Stimulated activated naive CD8-positive, alpha-beta T cell treated with anti-CD3 and anti-CD28 coated beads, Interleukin-15, amount 100 ng/mL, for 72 hours (primary cell): ENCODE data around the gene HP1BP3.
"Not testable (repeated sequence)": the region's sequence is repeated elsewhere in the genome, so short reads cannot be mapped to it uniquely, and the experiment has no call there.

ENCODE experiments used
- ATAC-seq: fragments of 150-1000 bp; cut with Tn5 transposase; 2 replicates; pipeline ENCODE4 v1.10.0; 2021; ENCODE audit warnings: mild to moderate bottlenecking, moderate library complexity
- DNase-seq, 2 donors: peaks; one replicate each; pipeline ENCODE4 v3.0.0; 2021 to 2022
- H3K27ac Mint-ChIP-seq, 2 donors: one replicate each; pipeline ENCODE4 v1.8.0; 2022; ENCODE audit warnings: mild to moderate bottlenecking in 2 of 2, mixed read lengths in 2 of 2, moderate library complexity in 2 of 2
- H3K27me3 Mint-ChIP-seq: one replicate; pipeline ENCODE4 v1.8.0; 2022; ENCODE audit warnings: mixed read lengths
- H3K4me1 Mint-ChIP-seq: one replicate; pipeline ENCODE4 v1.8.0; 2022; ENCODE audit warnings: mild to moderate bottlenecking, mixed read lengths
- H3K4me3 Mint-ChIP-seq, 2 donors: one replicate each; pipeline ENCODE4 v1.8.0; 2022; ENCODE audit warnings: mild to moderate bottlenecking in 2 of 2, mixed read lengths in 2 of 2, moderate library complexity in 1 of 2
- H3K9me3 Mint-ChIP-seq, 2 donors: one replicate each; pipeline ENCODE4 v1.8.0; 2022; ENCODE audit warnings: mixed read lengths in 2 of 2

Gene HP1BP3, protein sequence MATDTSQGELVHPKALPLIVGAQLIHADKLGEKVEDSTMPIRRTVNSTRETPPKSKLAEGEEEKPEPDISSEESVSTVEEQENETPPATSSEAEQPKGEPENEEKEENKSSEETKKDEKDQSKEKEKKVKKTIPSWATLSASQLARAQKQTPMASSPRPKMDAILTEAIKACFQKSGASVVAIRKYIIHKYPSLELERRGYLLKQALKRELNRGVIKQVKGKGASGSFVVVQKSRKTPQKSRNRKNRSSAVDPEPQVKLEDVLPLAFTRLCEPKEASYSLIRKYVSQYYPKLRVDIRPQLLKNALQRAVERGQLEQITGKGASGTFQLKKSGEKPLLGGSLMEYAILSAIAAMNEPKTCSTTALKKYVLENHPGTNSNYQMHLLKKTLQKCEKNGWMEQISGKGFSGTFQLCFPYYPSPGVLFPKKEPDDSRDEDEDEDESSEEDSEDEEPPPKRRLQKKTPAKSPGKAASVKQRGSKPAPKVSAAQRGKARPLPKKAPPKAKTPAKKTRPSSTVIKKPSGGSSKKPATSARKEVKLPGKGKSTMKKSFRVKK

DNA sequence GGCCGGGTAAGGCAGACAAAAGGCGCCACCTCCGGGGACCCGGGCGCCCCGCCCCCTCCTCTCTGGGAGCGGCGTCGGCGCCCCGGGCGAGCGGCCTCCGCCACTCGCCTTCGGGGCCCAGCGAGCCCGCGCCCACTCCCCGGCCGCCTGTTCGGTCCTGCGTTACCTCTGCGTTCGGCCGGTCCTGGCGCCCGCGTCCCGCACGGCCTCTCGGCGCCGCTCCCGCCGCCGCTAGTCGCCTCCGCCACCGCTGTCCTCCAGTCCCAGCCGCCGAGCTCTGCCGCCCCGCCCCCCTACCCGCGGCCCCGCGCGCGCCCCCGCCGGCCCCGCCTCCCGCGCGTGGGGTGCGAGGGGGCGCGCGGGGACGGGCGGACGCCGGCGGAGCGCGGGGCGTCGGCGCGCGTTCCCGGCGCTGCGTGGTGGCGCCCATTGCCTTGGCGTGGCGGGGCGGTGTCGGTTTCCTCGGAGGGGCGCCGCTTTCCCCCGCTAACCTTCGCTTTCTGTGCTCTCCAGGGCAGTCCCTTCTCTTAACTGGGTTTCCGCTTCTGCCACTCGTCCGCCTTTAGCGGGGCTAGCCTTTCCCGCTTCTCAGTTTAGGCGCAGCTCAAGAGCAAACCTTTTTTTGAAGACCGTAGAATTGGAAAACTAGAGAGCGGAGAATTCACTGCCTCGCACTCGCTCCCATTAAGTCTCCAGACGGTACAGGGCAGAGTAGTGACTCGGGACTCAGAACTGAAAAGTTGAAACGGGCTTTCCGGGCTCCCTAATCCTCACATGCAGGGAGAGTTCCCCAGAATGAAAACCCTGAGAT lies at the start of gene HP1BP3:
Gene HP1BP3, minus strand, starts transcription at position 279 of the 811 bp plus-strand sequence. CDS start 6,867 bp downstream, outside the sequence.
- DNase-seq = peak; percentile 78 to 89
- peak; percentile 72 for ATAC-seq
- H3K27me3 Mint-ChIP-seq = no peaks in the 10 kb centered on the region
- H3K9me3 Mint-ChIP-seq = no peaks in the 10 kb centered on the region
- H3K4me3 Mint-ChIP-seq = peak within 1 kb of the TSS; percentile 99 to 100
- peak within 1 kb of the TSS; percentile 91 to 99 for H3K27ac Mint-ChIP-seq
- H3K4me1 Mint-ChIP-seq = peaks cover 34% of the 10 kb centered on the region

DNA sequence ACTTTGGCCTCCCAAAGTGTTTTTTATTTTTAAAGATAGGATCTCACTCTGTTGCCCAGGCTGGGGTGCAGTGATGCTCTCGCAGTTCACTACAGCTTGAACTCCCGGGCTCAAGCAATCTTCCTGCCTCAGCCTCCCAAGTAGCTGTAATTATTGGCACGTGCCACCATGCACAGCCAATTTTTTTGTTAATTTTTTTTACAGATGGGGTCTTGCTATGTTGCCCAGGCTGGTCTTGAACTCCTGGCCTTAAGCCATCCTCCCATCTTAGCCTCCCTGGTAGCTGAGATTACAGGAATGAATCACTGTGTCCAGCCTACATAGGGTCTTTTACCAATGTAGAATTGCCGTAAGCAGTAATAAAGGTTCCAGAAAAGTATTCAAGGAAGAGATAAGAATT lies 49.1 kb upstream of the HP1BP3 start:
- H3K27ac Mint-ChIP-seq = no peak overlapping the region
- H3K27me3 Mint-ChIP-seq = no peaks in the 10 kb centered on the region
- H3K4me3 Mint-ChIP-seq = no peak overlapping the region
- no peaks in the 10 kb centered on the region for H3K9me3 Mint-ChIP-seq
- no peaks in the 10 kb centered on the region for H3K4me1 Mint-ChIP-seq
- ATAC-seq = no peak
- DNase-seq = no peak

DNA sequence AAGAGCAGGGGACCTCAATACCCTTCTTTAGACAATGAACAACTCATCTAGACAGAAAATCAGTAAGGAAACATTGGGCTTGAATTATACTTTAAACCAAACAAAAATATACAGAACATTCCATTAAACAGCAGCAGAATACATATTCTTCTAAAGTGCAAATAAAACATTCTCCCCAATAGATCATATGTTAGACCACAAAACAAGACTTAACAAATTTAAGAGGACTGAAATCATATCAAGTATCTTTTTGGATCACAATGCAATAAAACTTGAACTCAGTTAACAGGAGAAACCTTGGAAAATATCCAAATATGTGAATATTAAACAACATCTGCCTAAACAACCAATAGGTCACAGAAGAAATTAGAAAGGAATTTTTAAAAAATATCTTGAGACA lies 47.7 kb upstream of the HP1BP3 start:
- H3K27me3 Mint-ChIP-seq = no peaks in the 10 kb centered on the region
- no peak overlapping the region for H3K4me3 Mint-ChIP-seq
- no peak for ATAC-seq
- no peaks in the 10 kb centered on the region for H3K9me3 Mint-ChIP-seq
- H3K4me1 Mint-ChIP-seq = no peaks in the 10 kb centered on the region
- no peak overlapping the region for H3K27ac Mint-ChIP-seq
- DNase-seq = no peak

DNA sequence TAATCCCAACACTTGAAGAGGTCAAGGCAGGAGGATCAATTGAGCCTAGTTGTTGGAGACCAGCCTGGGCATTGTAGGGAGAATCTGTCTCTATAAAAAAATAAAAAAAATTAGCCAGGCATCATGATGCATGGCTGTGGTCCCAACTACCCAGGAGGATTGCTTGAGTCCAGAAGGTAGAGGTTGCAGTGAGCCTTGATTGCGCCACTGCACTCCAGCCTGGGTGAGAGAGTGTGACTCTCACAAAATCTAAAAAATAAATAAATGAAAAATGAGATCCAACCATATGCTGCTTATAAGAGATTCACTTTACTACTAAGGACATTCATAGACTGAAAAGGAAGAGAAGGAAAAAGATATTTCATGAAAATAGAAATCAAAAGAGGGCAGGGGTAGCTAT lies 47.1 kb upstream of the HP1BP3 start:
- Mint-ChIP-seq H3K27ac (no peak overlapping the region), H3K9me3 (no peaks in the 10 kb centered on the region), H3K4me3 (no peak overlapping the region), H3K4me1 (no peaks in the 10 kb centered on the region), H3K27me3 (no peaks in the 10 kb centered on the region)
- ATAC-seq (no peak), DNase-seq (no peak)

DNA sequence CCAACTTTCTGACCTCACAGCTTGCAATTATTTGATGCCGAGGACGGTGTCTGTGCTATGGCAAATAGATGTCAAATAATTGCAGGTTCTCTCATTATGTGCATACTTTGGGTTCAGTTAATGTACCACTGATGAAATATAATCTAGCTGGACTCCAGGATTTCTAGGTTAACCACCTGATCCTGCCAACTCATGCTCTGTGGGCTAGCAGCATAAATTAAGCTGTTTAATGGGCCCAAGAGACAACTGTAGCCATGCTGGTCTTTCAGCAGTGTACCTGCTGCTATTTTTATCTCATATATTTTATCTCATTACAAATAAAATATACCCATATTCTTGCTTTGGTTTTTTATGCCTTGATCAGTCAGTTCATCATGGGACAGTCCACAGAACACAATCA lies 43.3 kb upstream of the HP1BP3 start:
- no peaks in the 10 kb centered on the region for H3K9me3 Mint-ChIP-seq
- DNase-seq (no peak), ATAC-seq (no peak)
- no peak overlapping the region for H3K4me3 Mint-ChIP-seq
- no peaks in the 10 kb centered on the region for H3K4me1 Mint-ChIP-seq
- no peaks in the 10 kb centered on the region for H3K27me3 Mint-ChIP-seq
- H3K27ac Mint-ChIP-seq = no peak overlapping the region

DNA sequence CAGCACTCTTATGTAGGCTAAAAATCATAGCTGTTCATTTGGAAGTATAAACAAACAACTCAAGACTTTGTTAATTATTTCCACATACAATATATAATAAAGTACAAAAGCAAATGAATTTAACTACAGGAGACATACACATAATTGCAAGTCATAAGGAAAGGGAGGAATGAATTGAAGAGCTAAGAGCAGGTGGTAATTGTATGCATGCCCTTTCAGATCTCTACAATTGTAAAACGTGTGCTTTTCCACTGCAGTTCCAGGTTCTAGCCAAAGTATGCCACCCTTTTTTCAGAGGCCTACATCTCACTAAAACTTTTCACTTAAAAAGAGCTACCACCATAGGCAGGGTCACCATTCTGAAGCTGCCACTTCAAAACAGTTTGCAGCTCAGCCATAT lies 42.8 kb upstream of the HP1BP3 start:
- ATAC-seq = no peak
- Mint-ChIP-seq H3K4me1 (no peaks in the 10 kb centered on the region), H3K9me3 (no peaks in the 10 kb centered on the region)

DNA sequence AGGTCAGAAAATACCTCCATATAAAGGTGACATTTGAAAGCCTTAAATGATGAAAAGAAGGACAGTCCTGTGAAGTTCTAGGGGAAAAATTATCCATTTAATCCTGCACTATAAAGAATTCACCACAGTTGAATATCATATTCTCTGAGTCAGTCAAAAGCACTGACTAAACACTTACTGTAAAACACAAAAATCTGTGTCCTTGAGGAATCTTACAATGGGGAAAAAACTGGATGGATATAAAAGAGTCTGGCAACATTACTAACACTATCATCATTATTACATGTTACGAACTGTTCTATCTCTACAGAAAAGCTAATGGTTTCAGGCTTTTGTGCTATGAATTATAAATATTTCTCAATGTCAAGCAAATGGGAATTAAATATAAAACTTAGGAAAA lies 42.4 kb upstream of the HP1BP3 start:
- Mint-ChIP-seq H3K4me3 (no peak overlapping the region), H3K4me1 (no peaks in the 10 kb centered on the region), H3K9me3 (no peaks in the 10 kb centered on the region), H3K27me3 (no peaks in the 10 kb centered on the region), H3K27ac (no peak overlapping the region)
- ATAC-seq (no peak), DNase-seq (no peak)

More for the DNA sequence above, 42.8 kb upstream of the HP1BP3 start:
- no peak overlapping the region for H3K4me3 Mint-ChIP-seq
- H3K27me3 Mint-ChIP-seq = no peaks in the 10 kb centered on the region
- H3K27ac Mint-ChIP-seq = no peak overlapping the region
- DNase-seq = no peak

DNA sequence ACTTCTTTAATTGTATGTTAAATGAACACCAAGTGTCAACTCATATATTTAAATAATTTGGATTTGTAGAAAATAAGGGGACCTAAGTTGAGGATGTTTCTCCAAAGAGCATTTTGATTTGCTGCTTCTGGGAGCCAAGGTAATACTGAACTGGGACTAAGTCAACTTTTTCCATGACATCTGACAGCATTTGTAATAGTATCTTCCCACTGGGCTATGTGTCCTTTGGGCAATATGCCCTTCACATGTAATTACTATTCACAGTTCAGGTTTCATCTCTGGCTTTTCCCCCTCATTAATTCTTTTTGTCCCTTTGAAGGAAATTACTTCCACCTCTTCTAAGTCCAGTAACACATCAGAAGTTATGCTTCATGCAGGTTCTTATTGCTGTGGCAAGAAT lies 36.7 kb upstream of the HP1BP3 start:
- Mint-ChIP-seq H3K9me3 (no peaks in the 10 kb centered on the region), H3K4me3 (no peak overlapping the region), H3K27me3 (no peaks in the 10 kb centered on the region), H3K27ac (no peak overlapping the region), H3K4me1 (no peaks in the 10 kb centered on the region)
- ATAC-seq (no peak), DNase-seq (no peak)

DNA sequence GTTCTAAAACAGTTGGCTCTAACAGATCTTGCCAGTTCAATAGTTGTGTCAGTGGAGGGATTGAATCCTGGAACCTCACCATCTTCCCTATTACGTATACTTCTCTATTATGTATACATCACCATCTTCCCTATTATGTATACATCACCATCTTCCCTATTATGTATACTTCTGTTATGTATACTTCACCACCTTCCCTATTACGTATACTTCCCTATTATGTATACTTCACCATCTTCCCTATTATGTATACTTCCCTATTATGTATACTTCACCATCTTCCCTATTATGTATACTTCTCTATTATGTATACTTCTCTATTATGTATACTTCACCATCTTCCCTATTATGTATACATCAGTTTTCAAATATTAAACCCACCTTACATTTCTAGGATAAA lies 34.4 kb upstream of the HP1BP3 start:
- H3K9me3 Mint-ChIP-seq = no peaks in the 10 kb centered on the region
- no peak overlapping the region for H3K4me3 Mint-ChIP-seq
- ATAC-seq (no peak), DNase-seq (no peak)
- H3K27me3 Mint-ChIP-seq = no peaks in the 10 kb centered on the region
- no peaks in the 10 kb centered on the region for H3K4me1 Mint-ChIP-seq
- no peak overlapping the region for H3K27ac Mint-ChIP-seq

DNA sequence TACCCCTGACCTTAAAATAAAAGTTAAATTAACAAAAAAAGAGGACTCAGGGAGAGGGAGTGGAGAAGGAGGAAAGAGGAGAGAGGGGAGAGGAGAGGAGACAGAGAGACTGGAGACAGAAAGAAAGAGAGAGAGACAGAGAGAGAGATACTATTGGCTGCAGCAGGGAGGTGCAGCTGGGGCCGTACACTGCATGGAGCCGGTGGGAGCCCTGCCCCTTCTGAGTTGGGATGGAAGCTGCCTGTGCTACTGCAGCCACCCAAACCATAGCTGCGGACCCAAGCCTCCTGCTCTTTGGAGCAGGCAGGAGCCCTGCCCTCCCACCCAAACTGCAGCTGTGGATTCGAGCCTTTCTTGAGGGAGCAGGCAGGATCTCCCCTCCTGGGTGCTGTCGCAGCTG lies 32.7 kb upstream of the HP1BP3 start:
- Mint-ChIP-seq H3K4me3 (no peak overlapping the region), H3K27me3 (no peaks in the 10 kb centered on the region), H3K4me1 (no peaks in the 10 kb centered on the region), H3K9me3 (no peaks in the 10 kb centered on the region), H3K27ac (peak overlapping the region in 1 of 2 donors; percentile 79)
- no peak for ATAC-seq
- no peak for DNase-seq

DNA sequence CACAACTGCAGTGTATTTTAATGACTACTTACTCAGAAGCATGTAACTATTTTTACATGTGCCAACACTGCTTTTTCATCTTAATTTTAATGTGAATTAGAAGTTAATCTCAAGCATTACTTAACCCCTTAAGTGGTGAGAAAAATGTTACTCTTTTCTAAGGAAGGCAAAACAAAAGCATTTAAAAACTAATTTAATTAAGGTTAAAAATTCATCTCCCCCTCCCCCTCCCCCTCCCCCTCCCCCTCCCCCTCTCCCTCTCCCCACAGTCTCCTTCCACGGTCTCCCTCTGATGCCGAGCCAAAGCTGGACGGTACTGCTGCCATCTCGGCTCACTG lies 27.4 kb upstream of the HP1BP3 start:
- Mint-ChIP-seq H3K4me1 (no peaks in the 10 kb centered on the region), H3K4me3 (no peak overlapping the region), H3K27ac (no peak overlapping the region), H3K9me3 (no peaks in the 10 kb centered on the region), H3K27me3 (no peaks in the 10 kb centered on the region)
- DNase-seq = no peak
- no peak for ATAC-seq

DNA sequence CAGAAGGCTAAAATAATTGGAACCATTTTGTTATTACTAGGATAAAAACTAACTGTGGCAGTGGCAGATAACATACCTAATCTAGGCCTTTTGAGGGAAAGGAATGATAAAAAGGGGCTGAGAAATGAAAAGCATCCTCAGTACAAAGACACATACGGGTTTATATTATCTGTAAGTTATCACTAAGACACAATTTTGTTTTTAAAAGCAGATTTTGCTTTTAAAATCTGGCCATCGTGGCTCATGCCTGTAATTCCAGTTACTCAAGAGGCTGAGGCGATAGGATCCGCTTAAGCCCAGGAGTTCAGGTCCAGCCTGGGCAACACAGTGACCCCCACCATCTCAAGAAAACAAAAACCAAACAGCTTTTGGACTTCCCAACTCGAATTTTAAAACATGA lies 24.8 kb upstream of the HP1BP3 start:
- Mint-ChIP-seq H3K4me1 (no peaks in the 10 kb centered on the region), H3K9me3 (no peaks in the 10 kb centered on the region), H3K27me3 (no peaks in the 10 kb centered on the region), H3K27ac (no peak overlapping the region), H3K4me3 (no peak overlapping the region)
- ATAC-seq = no peak
- no peak for DNase-seq

DNA sequence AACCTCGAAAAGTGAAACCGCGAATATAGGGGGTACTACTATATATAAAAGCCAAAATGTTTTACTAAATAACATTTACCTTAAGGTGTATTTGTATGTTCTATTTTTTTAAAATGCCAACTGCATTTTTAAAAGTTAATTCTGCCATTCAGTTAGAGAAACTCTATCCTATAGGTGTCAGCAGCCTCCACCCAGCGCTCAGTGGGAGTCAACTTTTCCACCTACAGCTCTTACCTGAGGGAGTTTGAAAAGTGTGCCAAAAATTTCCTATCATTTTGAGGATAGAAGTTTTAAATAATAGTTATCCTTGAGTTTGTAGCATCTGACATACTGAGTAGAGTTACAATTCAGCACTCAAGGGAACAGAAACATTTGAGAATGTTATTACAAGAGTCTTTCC lies 6.1 kb upstream of the HP1BP3 start:
- no peak for DNase-seq
- peaks cover 2% of the 10 kb centered on the region for H3K4me1 Mint-ChIP-seq
- H3K27me3 Mint-ChIP-seq = no peaks in the 10 kb centered on the region
- H3K9me3 Mint-ChIP-seq = no peaks in the 10 kb centered on the region
- ATAC-seq = no peak
- H3K27ac Mint-ChIP-seq = no peak overlapping the region
- H3K4me3 Mint-ChIP-seq = no peak overlapping the region

DNA sequence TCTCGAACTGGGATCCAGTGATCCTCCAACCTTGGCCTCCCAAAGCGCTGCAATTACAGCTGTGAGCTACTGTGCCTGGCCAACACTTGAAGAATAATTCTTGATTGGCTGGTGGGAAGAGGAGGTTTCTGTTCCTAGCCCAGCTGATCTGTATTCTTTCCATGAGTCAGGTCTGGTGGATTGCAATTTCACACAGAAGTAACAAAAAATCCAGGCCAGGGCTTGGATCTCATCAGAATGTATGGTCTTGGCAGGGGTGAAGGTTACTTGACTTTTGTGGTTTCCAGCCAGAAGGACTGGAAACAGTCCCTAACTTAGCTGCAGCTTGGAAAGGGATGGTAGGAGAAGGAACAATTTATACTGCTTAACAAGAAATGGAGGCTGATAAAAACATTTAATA lies 5.1 kb upstream of the HP1BP3 start:
- Mint-ChIP-seq H3K9me3 (no peaks in the 10 kb centered on the region), H3K4me1 (peaks cover 11% of the 10 kb centered on the region), H3K27ac (no peak overlapping the region), H3K27me3 (no peaks in the 10 kb centered on the region), H3K4me3 (no peak overlapping the region)
- DNase-seq = no peak
- ATAC-seq = no peak

DNA sequence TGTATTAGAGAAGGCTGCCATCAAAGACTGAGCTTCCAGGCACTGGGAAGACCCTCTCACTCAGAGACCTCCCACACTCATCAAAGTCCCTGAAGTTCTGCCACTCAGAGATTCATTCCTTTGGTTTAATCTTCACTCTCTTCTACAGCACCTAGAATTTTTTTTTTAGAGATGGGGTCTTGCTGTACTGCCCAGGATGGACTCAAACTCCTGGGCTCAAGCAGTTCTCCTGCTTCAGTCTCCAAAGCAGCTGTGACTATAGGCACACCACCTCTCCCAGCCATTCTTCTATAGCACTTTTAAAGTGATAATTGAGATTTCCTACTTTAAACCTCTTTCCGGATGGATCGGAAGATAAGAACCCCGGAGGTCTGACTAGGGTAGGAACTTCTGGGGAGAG lies 3.7 kb upstream of the HP1BP3 start:
- peaks cover 12% of the 10 kb centered on the region for H3K4me1 Mint-ChIP-seq
- no peaks in the 10 kb centered on the region for H3K9me3 Mint-ChIP-seq
- H3K27me3 Mint-ChIP-seq = no peaks in the 10 kb centered on the region
- no peak overlapping the region for H3K4me3 Mint-ChIP-seq
- ATAC-seq (no peak), DNase-seq (no peak)
- H3K27ac Mint-ChIP-seq = no peak overlapping the region

DNA sequence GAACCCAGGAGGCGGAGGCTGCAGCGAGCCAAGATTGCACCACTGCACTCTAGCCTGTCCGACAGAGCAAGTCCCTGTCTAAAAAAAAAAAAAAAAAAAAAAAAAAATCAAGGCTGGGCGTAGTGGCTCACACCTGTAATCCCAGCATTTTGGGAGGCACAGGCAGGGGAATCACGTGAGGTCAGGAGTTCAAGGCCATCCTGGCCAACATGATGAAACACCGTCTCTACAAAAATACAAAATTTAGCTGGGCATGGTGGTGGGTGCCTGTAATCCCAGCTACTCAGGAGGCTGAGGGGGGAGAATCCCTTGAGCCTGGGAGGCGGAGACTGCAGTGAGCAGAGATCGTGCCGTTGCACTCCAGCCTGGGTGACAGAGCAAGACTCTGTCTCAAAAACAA lies 2.5 kb upstream of the HP1BP3 start:
- ATAC-seq, H3K27ac Mint-ChIP-seq, H3K9me3 Mint-ChIP-seq, H3K4me3 Mint-ChIP-seq, H3K27me3 Mint-ChIP-seq, DNase-seq: not testable (repeated sequence)
- H3K4me1 Mint-ChIP-seq = peaks cover 24% of the 10 kb centered on the region
